ENCODE data around the gene FXYD7. TPM values are rescaled to one million over a fixed set of nuclear protein-coding genes. Genes with fewer than 3 reads are reported as not detected.

FXYD7 gene
- total and polyA plus RNA-seq, 2 experiments from 2014 or later, result not detected

DNA sequence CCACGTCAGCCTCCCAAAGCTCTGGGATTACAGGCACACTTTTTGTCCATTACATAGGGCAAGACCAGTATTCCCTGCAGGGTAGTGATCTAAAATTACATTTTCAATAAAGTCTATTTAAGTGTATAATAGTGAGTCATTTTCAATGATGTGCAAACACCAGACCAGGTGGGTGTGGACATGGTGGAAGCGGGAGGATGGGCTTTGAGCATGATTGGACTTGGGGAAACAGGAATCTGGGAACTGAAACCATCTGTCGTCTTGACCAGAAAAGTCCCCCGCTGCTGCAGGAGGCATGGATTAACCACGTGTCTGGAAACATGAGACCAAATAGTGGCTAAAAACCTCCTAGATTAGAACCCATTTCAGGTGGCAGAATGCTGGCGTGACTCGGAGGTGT, 22.6 kb upstream of the FXYD7 start:
- Histone ChIP-seq H3F3A (ENCODE audit: insufficient read depth) (no peaks in the 10 kb centered on the region), H4K20me1 (ENCODE audit: insufficient read depth) (no peaks in the 10 kb centered on the region), H3K4me2 (ENCODE audit: unreplicated experiment) (peak overlapping the region; percentile 18), H3K27ac (peak overlapping the region; percentile 13; the same call in 1 of the 2 replicates), H3K79me2 (ENCODE audit: insufficient read depth) (no peaks in the 10 kb centered on the region), H2AFZ (peak overlapping the region; percentile 7; the same call in 1 of the 2 replicates), H3K9me2 (ENCODE audit: insufficient read depth) (no peaks in the 10 kb centered on the region), H3K4me3 (no peak overlapping the region), H3K36me3 (ENCODE audit: low read depth) (no peaks in the 10 kb centered on the region), H3K9me3 (ENCODE audit: low read depth) (no peaks in the 10 kb centered on the region), H3K9ac (no peak overlapping the region), H3K27me3 (replicated peaks; ENCODE audit: insufficient read depth) (no peaks in the 10 kb centered on the region), H3K4me1 (ENCODE audit: insufficient read depth) (peaks cover 20% of the 10 kb centered on the region)
- 33 to 39% methylated on average over 7 of the region's 7 CpGs for WGBS, 2 experiments (ENCODE audit: low coverage in 1 of 2, low lambda C conversion rate in 2 of 2, missing lambda C conversion rate in 2 of 2)
- in situ Hi-C loops (cut with MboI), result no loop called here
- TF ChIP-seq EZH2 (IDR thresholded peaks at IDR 0.05; ENCODE audit: insufficient read depth, poor library complexity, severe bottlenecking), result no peak
- no peak for TF ChIP-seq EZH2phosphoT487 (IDR thresholded peaks at IDR 0.05; ENCODE audit: insufficient read depth, low read depth)
- DNase-seq, result peak; percentile 80

DNA sequence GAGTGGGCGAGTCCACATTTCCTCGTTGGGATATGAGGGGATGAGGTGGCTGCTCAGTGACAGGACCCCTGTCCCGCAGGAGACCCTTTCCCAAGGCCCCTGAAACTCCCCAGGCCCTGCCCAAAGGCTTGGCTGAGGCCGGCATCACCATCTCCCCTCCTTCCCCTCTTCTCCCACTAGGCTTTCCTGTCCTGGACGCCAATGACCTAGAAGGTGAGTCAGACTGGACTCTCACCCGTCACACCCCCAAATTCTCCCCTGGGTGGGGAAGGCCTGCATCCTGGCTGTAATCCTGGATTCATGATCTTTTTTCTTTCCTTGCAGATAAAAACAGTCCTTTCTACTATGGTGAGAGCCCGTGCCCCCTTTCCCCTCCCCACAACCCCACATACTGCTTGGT, 22.2 kb upstream of the FXYD7 start:
- H3K4me3 ChIP-seq, result no peak overlapping the region
- no peak overlapping the region for H3K9ac ChIP-seq
- H3K36me3 ChIP-seq (ENCODE audit: low read depth), result no peaks in the 10 kb centered on the region
- H3K79me2 ChIP-seq (ENCODE audit: insufficient read depth), result no peaks in the 10 kb centered on the region
- H3K27me3 ChIP-seq (replicated peaks; ENCODE audit: insufficient read depth), result no peaks in the 10 kb centered on the region
- H3F3A ChIP-seq (ENCODE audit: insufficient read depth), result no peaks in the 10 kb centered on the region
- H2AFZ ChIP-seq, result peak overlapping the region; percentile 7; the same call in 1 of the 2 replicates
- DNase-seq, result peak; percentile 42
- H4K20me1 ChIP-seq (ENCODE audit: insufficient read depth), result no peaks in the 10 kb centered on the region
- WGBS, 2 experiments (ENCODE audit: low coverage in 1 of 2, low lambda C conversion rate in 2 of 2, missing lambda C conversion rate in 2 of 2), result 48 to 54% methylated on average over 6 to 7 of the region's 7 CpGs
- no peaks in the 10 kb centered on the region for H3K9me2 ChIP-seq (ENCODE audit: insufficient read depth)
- TF ChIP-seq EZH2 (IDR thresholded peaks at IDR 0.05; ENCODE audit: insufficient read depth, poor library complexity, severe bottlenecking), result no peak
- TF ChIP-seq EZH2phosphoT487 (IDR thresholded peaks at IDR 0.05; ENCODE audit: insufficient read depth, low read depth), result no peak
- H3K4me2 ChIP-seq (ENCODE audit: unreplicated experiment), result peak overlapping the region; percentile 18
- no peaks in the 10 kb centered on the region for H3K9me3 ChIP-seq (ENCODE audit: low read depth)
- peak overlapping the region; percentile 13; the same call in 1 of the 2 replicates for H3K27ac ChIP-seq
- in situ Hi-C loops (cut with MboI), result no loop called here
- H3K4me1 ChIP-seq (ENCODE audit: insufficient read depth), result peaks cover 20% of the 10 kb centered on the region

DNA sequence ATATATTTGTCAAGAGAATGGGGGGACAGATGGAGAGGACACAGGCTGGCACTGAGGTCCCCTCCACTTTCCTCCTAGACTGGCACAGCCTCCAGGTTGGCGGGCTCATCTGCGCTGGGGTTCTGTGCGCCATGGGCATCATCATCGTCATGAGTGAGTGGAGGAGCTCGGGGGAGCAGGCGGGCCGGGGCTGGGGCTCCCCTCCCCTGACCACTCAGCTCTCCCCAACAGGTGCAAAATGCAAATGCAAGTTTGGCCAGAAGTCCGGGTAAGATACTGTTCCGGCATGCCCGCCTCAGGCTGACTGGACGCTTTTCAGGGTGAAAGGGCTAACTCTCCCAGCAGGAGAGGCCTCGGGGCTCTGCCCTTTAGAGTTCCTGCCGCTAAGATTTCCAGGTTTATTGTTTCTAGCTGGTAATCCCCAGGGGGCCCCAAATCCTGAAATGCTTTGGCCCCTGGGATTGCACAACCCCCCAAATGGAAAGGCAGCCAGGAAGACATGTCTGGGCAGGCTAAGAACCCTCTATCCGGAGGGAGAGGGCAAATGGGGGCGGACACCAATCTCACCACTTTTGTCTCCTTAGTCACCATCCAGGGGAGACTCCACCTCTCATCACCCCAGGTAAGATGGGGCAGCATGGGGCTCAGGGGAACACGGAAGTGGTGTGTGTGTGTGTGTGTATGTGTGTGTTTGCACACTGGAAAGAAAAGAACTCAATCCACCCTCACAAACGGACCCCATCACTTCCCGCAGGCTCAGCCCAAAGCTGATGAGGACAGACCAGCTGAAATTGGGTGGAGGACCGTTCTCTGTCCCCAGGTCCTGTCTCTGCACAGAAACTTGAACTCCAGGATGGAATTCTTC, 20.1 kb upstream of the FXYD7 start:
- H2AFZ ChIP-seq, result peak overlapping the region; percentile 88
- in situ Hi-C loops (cut with MboI), result no loop called here
- no peaks in the 10 kb centered on the region for H3K9me2 ChIP-seq (ENCODE audit: insufficient read depth)
- no peak overlapping the region; the same call in 1 of the 2 replicates for H3K4me3 ChIP-seq
- TF ChIP-seq EZH2 (IDR thresholded peaks at IDR 0.05; ENCODE audit: insufficient read depth, poor library complexity, severe bottlenecking), result no peak
- no peak for TF ChIP-seq EZH2phosphoT487 (IDR thresholded peaks at IDR 0.05; ENCODE audit: insufficient read depth, low read depth)
- H3K9ac ChIP-seq, result no peak overlapping the region
- H3K4me1 ChIP-seq (ENCODE audit: insufficient read depth), result peaks cover 20% of the 10 kb centered on the region
- H3K27ac ChIP-seq, result peak overlapping the region; percentile 71
- no peaks in the 10 kb centered on the region for H4K20me1 ChIP-seq (ENCODE audit: insufficient read depth)
- peak overlapping the region; percentile 79 for H3K4me2 ChIP-seq (ENCODE audit: unreplicated experiment)
- H3F3A ChIP-seq (ENCODE audit: insufficient read depth), result no peaks in the 10 kb centered on the region
- WGBS, 2 experiments (ENCODE audit: low coverage in 1 of 2, low lambda C conversion rate in 2 of 2, missing lambda C conversion rate in 2 of 2), result 81 to 82% methylated on average over 19 of the region's 19 CpGs
- H3K36me3 ChIP-seq (ENCODE audit: low read depth), result no peaks in the 10 kb centered on the region
- H3K27me3 ChIP-seq (replicated peaks; ENCODE audit: insufficient read depth), result no peaks in the 10 kb centered on the region
- H3K9me3 ChIP-seq (ENCODE audit: low read depth), result no peaks in the 10 kb centered on the region
- H3K79me2 ChIP-seq (ENCODE audit: insufficient read depth), result no peaks in the 10 kb centered on the region
- DNase-seq, result no peak

- H3K4me3 ChIP-seq, result peak overlapping the region; percentile 79
- H3K27ac ChIP-seq, result peak overlapping the region; percentile 71
- no peaks in the 10 kb centered on the region for H3K36me3 ChIP-seq (ENCODE audit: low read depth)
- H3K9ac ChIP-seq, result peak overlapping the region; percentile 85
- TF ChIP-seq EZH2phosphoT487 (IDR thresholded peaks at IDR 0.05; ENCODE audit: insufficient read depth, low read depth) (no peak), EZH2 (IDR thresholded peaks at IDR 0.05; ENCODE audit: insufficient read depth, poor library complexity, severe bottlenecking) (no peak)
- H3K9me2 ChIP-seq (ENCODE audit: insufficient read depth), result no peaks in the 10 kb centered on the region
- peak; percentile 85 for DNase-seq
- peaks cover 20% of the 10 kb centered on the region for H3K4me1 ChIP-seq (ENCODE audit: insufficient read depth)
- no peaks in the 10 kb centered on the region for H3K27me3 ChIP-seq (replicated peaks; ENCODE audit: insufficient read depth)
- peak overlapping the region; percentile 88 for H2AFZ ChIP-seq
- no peaks in the 10 kb centered on the region for H4K20me1 ChIP-seq (ENCODE audit: insufficient read depth)
- WGBS, 2 experiments (ENCODE audit: low coverage in 1 of 2, low lambda C conversion rate in 2 of 2, missing lambda C conversion rate in 2 of 2), result 12 to 21% methylated on average over 5 of the region's 5 CpGs
- H3F3A ChIP-seq (ENCODE audit: insufficient read depth), result no peaks in the 10 kb centered on the region
- no peaks in the 10 kb centered on the region for H3K9me3 ChIP-seq (ENCODE audit: low read depth)
- in situ Hi-C loops (cut with MboI), result no loop called here
- peak overlapping the region; percentile 79 for H3K4me2 ChIP-seq (ENCODE audit: unreplicated experiment)
- no peaks in the 10 kb centered on the region for H3K79me2 ChIP-seq (ENCODE audit: insufficient read depth)
Observed at GRCh38 chr19:35123573-35123972, 19.5 kb upstream of the FXYD7 start.

Measured in GM23248 (cell line).